OCI-LY1 (cell line): ENCODE results near the gene CASP1.

Experiments used
- EZH2 ChIP-seq: fragments of 200-600 bp; sonication (generic), shearing (Covaris generic); IDR thresholded peaks from 2 replicates; pipeline ENCODE4 v1.8.0; 2017; ENCODE audit warnings: borderline replicate concordance, mixed run types, mild to moderate bottlenecking, antibody characterized with exemption, low read length, moderate library complexity, mixed read lengths
- TF ChIP-seq, protein P1 (sequence below): fragments of 200-600 bp; sonication (generic), shearing (Covaris generic); IDR thresholded peaks from 2 replicates; pipeline ENCODE4 v1.5.1; 2017; ENCODE audit warnings: mild to moderate bottlenecking, antibody characterized with exemption, low read length, moderate library complexity, mixed read lengths

DNA sequence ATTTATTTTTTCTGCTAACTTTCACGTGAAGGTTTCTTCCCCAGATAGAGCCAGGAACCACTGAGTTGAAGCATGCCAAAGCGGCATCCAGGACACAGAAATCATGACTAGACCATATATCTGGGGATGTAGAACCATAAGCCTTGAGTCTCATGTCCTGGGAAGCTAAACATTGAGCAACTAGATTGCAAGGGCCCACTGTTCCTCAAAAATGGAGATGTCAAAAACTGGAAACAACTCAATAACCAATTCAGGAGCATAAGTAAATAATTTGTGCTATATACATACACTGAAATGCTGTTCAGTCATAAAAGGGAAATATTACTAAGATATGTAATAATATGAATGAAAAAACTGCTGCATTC, 39.2 kb upstream of the CASP1 start:
- TF ChIP-seq, protein P1, sequence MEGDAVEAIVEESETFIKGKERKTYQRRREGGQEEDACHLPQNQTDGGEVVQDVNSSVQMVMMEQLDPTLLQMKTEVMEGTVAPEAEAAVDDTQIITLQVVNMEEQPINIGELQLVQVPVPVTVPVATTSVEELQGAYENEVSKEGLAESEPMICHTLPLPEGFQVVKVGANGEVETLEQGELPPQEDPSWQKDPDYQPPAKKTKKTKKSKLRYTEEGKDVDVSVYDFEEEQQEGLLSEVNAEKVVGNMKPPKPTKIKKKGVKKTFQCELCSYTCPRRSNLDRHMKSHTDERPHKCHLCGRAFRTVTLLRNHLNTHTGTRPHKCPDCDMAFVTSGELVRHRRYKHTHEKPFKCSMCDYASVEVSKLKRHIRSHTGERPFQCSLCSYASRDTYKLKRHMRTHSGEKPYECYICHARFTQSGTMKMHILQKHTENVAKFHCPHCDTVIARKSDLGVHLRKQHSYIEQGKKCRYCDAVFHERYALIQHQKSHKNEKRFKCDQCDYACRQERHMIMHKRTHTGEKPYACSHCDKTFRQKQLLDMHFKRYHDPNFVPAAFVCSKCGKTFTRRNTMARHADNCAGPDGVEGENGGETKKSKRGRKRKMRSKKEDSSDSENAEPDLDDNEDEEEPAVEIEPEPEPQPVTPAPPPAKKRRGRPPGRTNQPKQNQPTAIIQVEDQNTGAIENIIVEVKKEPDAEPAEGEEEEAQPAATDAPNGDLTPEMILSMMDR, result no peak
- TF ChIP-seq EZH2, result no peak
